HG03342 (cell line): ENCODE measurements around the gene ZFAND3.

Source experiments
- ATAC-seq: cut with Tn5 transposase; IDR thresholded peaks from one replicate; pipeline ENCODE4 v1.9.1; 2021; ENCODE audit warnings: mild to moderate bottlenecking, moderate library complexity; ENCODE audit not compliant: unreplicated experiment

ZFAND3 gene

GRCh38 chr6:37819177-37819801, at the start of gene ZFAND3:
ZFAND3 (plus strand) TSS chr6:37819727; CDS start chr6:37819946, 219 bp downstream.
- ATAC-seq: peak; percentile 70

GRCh38 chr6:37774028-37774680, 45.4 kb upstream of the ZFAND3 start:
- ATAC-seq: no peak

GRCh38 chr6:37776566-37776965, 43.0 kb upstream of the ZFAND3 start:
- ATAC-seq: no peak

GRCh38 chr6:37777272-37777834, 42.2 kb upstream of the ZFAND3 start:
- no peak for ATAC-seq

GRCh38 chr6:37779111-37779800, 40.3 kb upstream of the ZFAND3 start:
- ATAC-seq: no peak

- ATAC-seq: no peak
Observed at GRCh38 chr6:37779902-37780628, 39.5 kb upstream of the ZFAND3 start.

GRCh38 chr6:37781788-37782187, 37.7 kb upstream of the ZFAND3 start:
- ATAC-seq: no peak

GRCh38 chr6:37783025-37783855, 36.3 kb upstream of the ZFAND3 start:
- no peak for ATAC-seq

- ATAC-seq: no peak
Observed at GRCh38 chr6:37783856-37784584, 35.5 kb upstream of the ZFAND3 start.

- ATAC-seq: no peak
Observed at GRCh38 chr6:37784585-37784967, 35.0 kb upstream of the ZFAND3 start.

GRCh38 chr6:37785002-37785662, 34.4 kb upstream of the ZFAND3 start:
- no peak for ATAC-seq

GRCh38 chr6:37785663-37786270, 33.8 kb upstream of the ZFAND3 start:
- no peak for ATAC-seq

GRCh38 chr6:37787216-37787615, 32.3 kb upstream of the ZFAND3 start:
- ATAC-seq: no peak

GRCh38 chr6:37788259-37788658, 31.3 kb upstream of the ZFAND3 start:
- no peak for ATAC-seq

- ATAC-seq: peak; percentile 99
Observed at GRCh38 chr6:37791156-37791919, 28.2 kb upstream of the ZFAND3 start.

GRCh38 chr6:37792457-37793033, 27.0 kb upstream of the ZFAND3 start:
- no peak for ATAC-seq

- ATAC-seq: no peak
Observed at GRCh38 chr6:37793067-37793466, 26.5 kb upstream of the ZFAND3 start.

- no peak for ATAC-seq
Observed at GRCh38 chr6:37794825-37795224, 24.7 kb upstream of the ZFAND3 start.
